Mucosa of stomach (tissue), 1 donor: ENCODE results near the gene MYO1E.

Source experiments
- H3K27me3 ChIP-seq: one replicate; pipeline ENCODE4 v1.7.0; 2013; ENCODE audit warnings: mild to moderate bottlenecking, low read length; ENCODE audit not compliant: control insufficient read depth, insufficient read depth
- H3K36me3 ChIP-seq: one replicate; pipeline ENCODE4 v1.7.0; 2013; ENCODE audit warnings: low read length; ENCODE audit not compliant: control insufficient read depth, insufficient read depth
- H3K4me1 ChIP-seq: one replicate; pipeline ENCODE4 v1.7.0; 2013; ENCODE audit warnings: mild to moderate bottlenecking, low read length; ENCODE audit not compliant: control insufficient read depth, insufficient read depth
- H3K4me3 ChIP-seq: one replicate; pipeline ENCODE4 v1.7.0; 2013; ENCODE audit warnings: low read length
- H3K9ac ChIP-seq: one replicate; pipeline ENCODE4 v1.7.0; 2013; ENCODE audit warnings: mild to moderate bottlenecking, low read length, moderate library complexity
- H3K9me3 ChIP-seq: one replicate; pipeline ENCODE4 v1.7.0; 2013; ENCODE audit warnings: mild to moderate bottlenecking, low read length, moderate library complexity; ENCODE audit not compliant: control insufficient read depth
- donor health status: Pancreatic carcinoma.

Gene MYO1E

DNA sequence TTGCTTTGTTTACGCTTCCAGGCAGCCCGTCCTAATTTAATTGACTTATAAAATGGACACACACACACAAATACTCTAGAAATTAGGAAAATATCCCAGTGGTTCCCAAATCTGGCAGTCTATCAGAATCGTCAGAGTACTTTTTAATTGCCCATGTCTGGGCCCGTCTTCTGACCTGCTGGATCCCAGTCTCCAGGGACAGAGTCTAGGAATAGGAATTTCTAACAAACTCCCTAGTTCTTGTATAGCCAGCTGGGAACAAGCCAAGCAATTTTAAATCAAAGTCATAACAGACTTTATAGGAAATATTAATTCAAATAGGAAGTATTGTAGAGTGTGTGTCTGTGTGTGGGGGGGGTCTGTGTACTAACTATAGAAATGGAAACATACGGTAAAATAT lies 132.6 kb downstream of the MYO1E start:
- Histone ChIP-seq H3K4me1 (peaks cover 13% of the 10 kb centered on the region), H3K9ac (no peak overlapping the region), H3K27me3 (no peaks in the 10 kb centered on the region), H3K9me3 (no peaks in the 10 kb centered on the region), H3K36me3 (no peaks in the 10 kb centered on the region), H3K4me3 (no peak overlapping the region)

DNA sequence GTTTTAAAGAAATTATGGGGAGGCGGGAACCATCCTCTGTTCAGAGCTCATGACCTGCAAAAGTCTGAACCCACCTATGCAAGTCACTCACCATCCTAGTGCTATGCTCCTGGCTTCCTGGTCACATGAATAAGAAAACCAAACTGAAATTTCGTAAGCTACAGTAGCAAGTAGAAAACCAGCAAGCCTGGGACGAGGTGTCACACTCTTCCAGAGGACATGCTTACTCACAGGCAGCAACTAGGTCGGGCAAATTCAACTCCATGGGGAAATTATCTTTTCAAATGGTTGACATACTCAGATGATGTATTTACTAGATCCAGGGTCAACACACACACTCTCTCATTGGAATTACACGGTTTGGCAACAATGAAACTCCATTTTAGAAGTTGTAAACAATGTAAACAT lies 134.7 kb downstream of the MYO1E start:
- Histone ChIP-seq H3K9ac (no peak overlapping the region), H3K27me3 (no peaks in the 10 kb centered on the region), H3K36me3 (no peaks in the 10 kb centered on the region), H3K9me3 (no peaks in the 10 kb centered on the region), H3K4me3 (no peak overlapping the region), H3K4me1 (peaks cover 6% of the 10 kb centered on the region)

DNA sequence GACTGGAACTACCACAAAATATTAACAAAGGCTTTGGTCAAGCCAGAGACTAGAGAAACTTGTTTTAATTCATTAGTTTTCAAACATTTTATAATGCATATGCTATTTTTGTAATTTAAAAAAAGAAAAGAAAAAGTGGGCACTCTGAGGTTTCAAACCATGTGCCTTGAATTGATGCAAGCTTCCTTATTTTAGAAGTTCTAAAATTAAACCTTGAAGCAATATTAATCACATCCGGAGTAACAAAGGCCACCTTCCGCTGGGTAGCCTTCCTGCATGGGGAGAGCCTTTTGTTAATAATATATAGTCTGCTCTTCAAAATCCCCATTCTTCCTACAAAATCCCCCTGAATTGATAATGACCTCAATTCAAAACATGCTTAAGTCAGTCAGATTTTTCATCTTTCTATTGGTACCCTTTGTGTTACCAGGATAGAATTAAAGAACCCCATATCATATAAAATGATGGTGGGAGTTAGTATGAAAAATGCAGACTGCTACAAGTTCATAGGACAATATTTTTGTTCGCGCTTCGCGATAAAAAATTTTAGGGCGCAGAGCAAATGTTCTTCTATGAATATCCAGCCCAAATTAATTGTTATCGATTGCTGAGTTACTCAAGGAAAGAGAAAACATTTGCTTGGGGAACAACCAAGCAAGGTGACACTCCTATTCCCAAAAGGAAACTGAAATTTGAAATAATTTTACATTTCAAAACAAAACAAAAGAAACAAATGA lies 135.4 kb downstream of the MYO1E start:
- Histone ChIP-seq H3K27me3 (no peaks in the 10 kb centered on the region), H3K9me3 (no peaks in the 10 kb centered on the region), H3K9ac (no peak overlapping the region), H3K4me3 (no peak overlapping the region), H3K36me3 (no peaks in the 10 kb centered on the region), H3K4me1 (peaks cover 6% of the 10 kb centered on the region)

DNA sequence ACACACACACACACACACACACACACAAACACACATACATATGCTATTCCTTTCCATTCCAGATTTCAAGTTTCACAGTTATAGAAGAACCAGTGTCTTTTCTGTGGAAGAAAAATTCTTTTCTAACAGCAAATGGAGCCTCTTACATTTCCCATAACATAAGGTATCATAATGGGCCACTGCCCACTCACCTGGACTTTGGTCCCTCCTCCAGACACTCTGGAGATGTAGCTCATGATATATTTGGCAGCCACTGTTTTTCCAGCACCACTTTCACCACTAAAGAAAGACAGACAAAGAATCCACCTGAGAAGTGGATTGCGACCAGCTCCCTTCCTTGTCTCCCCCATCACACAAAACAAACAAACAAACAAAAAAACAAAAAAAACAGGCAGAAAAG lies 136.3 kb downstream of the MYO1E start:
- no peaks in the 10 kb centered on the region for H3K27me3 ChIP-seq
- H3K36me3 ChIP-seq: no peaks in the 10 kb centered on the region
- peaks cover 6% of the 10 kb centered on the region for H3K4me1 ChIP-seq
- no peak overlapping the region for H3K4me3 ChIP-seq
- no peak overlapping the region for H3K9ac ChIP-seq
- no peaks in the 10 kb centered on the region for H3K9me3 ChIP-seq

DNA sequence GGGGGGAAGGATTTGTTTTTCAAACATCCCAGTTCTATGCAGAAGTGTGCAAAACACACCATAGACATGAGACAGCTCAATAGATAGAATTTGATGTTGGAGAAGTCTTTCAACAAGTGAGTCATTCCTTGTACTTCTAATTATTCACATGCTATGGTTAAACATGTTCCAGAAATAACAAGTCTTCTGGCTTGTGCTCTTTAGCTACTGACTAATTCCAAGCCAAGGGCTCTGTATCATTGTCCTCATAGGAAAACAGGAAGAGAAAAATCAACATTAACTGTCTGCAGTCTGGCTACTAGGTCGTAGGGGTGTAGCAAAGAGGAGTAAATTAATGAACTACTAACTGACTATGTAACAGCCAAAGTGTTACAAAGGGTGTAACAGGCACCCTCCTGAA lies 140.2 kb downstream of the MYO1E start:
- Histone ChIP-seq H3K9me3 (no peaks in the 10 kb centered on the region), H3K36me3 (no peaks in the 10 kb centered on the region), H3K4me1 (peaks cover 6% of the 10 kb centered on the region), H3K9ac (no peak overlapping the region), H3K4me3 (no peak overlapping the region), H3K27me3 (no peaks in the 10 kb centered on the region)

DNA sequence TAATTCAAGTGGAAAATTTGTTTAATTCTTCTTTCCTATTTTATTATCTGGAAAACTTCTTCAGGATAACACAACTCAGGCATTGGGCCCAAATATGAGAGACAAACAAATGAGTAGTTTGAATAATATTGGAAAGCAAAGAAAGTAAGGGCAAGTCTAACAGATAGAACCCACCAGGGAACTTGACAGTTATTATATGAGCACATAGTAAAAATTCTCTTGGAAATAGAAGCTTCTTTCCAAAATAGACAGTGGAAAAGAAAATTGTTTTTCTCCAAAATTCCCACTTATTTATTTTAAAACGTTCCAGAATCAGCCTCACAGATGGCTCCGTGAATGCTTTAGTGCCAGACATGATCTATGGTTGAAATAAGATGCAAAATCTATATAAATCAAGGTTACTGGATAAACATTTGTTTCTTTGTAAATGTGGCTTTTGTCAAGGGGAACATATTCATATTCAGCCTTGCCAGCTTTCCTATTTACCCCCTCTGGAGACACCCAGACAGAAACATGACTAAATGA lies 142.1 kb downstream of the MYO1E start:
- H3K4me3 ChIP-seq: no peak overlapping the region
- no peaks in the 10 kb centered on the region for H3K4me1 ChIP-seq
- H3K9ac ChIP-seq: no peak overlapping the region
- no peaks in the 10 kb centered on the region for H3K36me3 ChIP-seq
- H3K9me3 ChIP-seq: no peaks in the 10 kb centered on the region
- no peaks in the 10 kb centered on the region for H3K27me3 ChIP-seq

DNA sequence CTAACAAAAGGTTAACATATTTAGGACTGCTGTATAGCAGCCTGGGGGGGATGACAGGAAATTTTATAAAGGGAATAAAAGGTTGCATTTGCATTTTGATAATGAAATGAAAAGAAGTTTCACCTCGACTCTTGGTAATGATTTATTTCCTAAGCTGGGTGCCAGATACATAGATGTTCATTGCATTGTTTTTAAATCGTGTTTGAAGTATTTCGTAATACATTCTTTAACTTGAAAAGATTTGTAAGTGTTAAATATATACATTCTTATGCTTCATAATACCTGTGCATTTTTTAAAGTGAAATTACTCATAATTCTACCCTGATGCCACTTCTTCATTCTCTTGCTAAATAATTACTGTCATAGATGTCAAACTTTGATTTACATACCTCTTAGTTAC lies 143.2 kb downstream of the MYO1E start:
- no peaks in the 10 kb centered on the region for H3K27me3 ChIP-seq
- H3K4me1 ChIP-seq: no peaks in the 10 kb centered on the region
- no peaks in the 10 kb centered on the region for H3K36me3 ChIP-seq
- no peak overlapping the region for H3K4me3 ChIP-seq
- no peaks in the 10 kb centered on the region for H3K9me3 ChIP-seq
- no peak overlapping the region for H3K9ac ChIP-seq

DNA sequence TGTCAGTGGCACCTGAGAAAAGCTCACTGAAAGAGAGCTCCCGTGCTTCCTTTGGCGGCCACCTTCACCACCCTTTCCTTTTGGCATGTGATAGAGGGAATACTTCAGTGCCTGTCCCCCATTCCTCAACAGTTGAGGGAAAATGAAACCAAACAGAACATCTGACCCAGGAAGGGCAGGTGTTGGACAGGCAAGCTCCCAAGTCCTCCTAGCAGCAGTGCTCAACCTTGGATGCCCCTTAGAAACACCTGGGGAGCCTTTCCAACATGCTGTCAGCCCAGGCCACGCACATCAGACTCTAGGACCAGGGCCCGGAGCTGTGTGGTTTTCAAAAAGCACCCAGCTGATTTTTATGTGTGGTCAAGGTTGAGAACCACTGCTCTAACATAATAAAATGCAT lies 143.7 kb downstream of the MYO1E start:
- Histone ChIP-seq H3K4me3 (no peak overlapping the region), H3K27me3 (no peaks in the 10 kb centered on the region), H3K9ac (no peak overlapping the region), H3K4me1 (no peaks in the 10 kb centered on the region), H3K9me3 (no peaks in the 10 kb centered on the region), H3K36me3 (no peaks in the 10 kb centered on the region)

DNA sequence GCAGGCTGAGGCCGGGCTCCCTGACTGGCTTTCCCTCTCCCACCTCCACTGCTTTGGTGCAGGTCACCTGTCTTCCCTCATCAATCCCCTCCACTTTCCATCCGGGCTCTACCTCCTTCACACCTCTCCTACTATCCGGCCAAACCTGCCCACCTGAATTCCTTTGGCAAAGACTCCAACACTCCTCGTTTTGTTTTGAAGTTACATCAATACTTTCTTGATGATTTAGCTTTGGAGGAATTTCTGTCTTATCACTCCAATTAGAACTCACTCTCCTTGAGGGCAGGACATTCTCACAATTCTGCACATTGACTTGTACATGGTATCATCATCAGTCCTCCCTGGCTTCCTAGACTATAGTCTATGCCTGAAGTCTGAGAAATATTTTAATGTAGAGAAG lies 145.7 kb downstream of the MYO1E start:
- H3K36me3 ChIP-seq: no peaks in the 10 kb centered on the region
- no peaks in the 10 kb centered on the region for H3K27me3 ChIP-seq
- H3K4me1 ChIP-seq: no peaks in the 10 kb centered on the region
- H3K9me3 ChIP-seq: no peaks in the 10 kb centered on the region
- no peak overlapping the region for H3K4me3 ChIP-seq
- H3K9ac ChIP-seq: no peak overlapping the region

DNA sequence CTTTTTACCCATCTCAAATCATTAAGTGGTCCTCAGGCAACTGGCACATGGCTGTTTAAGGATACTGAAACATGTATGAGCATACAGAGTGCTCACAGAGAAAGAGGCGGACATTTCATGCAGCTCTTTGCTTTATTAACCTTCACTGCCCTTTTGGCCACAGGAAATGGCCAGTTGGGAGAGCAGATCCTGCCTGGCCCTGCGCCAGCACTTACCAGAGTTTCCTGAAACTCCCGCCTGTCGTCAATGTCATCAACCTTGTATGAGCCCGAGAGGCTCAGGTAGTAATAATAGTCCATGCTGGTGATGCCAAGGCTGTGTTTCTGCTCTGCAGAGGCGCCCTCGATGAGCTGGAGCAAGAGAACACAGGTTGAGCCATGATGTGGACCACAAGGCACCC lies 148.2 kb downstream of the MYO1E start:
- Histone ChIP-seq H3K9ac (no peak overlapping the region), H3K27me3 (no peaks in the 10 kb centered on the region), H3K4me3 (no peak overlapping the region), H3K9me3 (no peaks in the 10 kb centered on the region), H3K36me3 (peaks cover 3% of the 10 kb centered on the region), H3K4me1 (no peaks in the 10 kb centered on the region)

DNA sequence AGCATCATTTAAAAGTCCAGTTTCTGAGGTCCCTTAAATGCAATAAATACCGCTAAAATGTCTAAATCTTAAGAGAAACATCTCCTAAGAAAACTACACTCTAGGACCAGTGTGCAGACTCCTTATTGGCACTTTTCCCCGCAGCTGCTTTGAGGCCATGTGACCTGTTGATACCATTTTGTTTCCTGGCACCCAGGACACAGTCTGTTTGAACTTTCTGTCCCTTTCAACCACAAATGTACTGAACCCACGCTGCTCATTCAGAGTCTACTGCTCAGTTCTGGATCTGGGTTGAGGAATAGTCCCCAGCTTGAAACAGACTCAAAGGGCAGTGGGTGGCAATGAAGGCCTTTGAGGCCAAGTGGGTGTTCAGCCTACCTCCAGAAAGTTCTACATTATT lies 148.9 kb downstream of the MYO1E start:
- Histone ChIP-seq H3K36me3 (peaks cover 3% of the 10 kb centered on the region), H3K27me3 (no peaks in the 10 kb centered on the region), H3K9ac (no peak overlapping the region), H3K4me1 (no peaks in the 10 kb centered on the region), H3K4me3 (no peak overlapping the region), H3K9me3 (no peaks in the 10 kb centered on the region)

DNA sequence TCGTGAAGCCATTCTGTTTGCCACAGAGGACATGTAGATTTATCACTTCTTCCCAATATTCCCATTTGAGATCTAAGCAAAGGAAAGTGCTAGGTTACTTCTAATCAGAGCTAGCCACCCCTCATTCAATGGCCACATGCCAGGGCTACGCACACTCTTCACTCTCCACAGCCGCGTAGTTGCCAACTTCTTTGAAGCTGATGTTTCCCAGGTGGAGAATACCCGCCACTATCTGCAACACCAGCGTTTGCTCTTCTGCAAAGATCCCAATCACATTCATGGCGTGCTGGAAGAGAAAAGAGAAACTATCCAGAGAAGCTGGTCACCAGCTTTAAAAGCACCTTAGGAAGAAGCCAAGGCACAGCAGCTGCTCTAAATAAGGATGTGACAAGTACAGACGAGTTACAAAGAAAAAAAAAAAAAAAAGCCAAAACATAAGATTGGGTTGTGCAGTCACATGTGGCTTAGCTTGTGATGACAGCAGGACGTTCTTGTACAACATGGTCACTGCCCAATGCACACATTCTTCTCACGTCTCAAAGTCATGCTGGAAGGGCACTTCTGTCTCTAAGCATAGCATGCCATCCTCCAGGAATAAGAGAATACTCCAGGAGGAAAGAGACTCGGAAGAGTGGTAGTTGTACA lies 149.6 kb downstream of the MYO1E start:
- Histone ChIP-seq H3K9me3 (no peaks in the 10 kb centered on the region), H3K4me1 (no peaks in the 10 kb centered on the region), H3K36me3 (peaks cover 3% of the 10 kb centered on the region), H3K27me3 (no peaks in the 10 kb centered on the region), H3K4me3 (no peak overlapping the region), H3K9ac (no peak overlapping the region)
